22Rv1 (cell line): ENCODE results near the gene COPRS.

Experiments used
- H3K27ac ChIP-seq: fragments of 450-650 bp; 2 replicates; pipeline ENCODE4 v1.5.1; 2017
- ZFX ChIP-seq: fragments of 450-650 bp; IDR thresholded peaks from 2 replicates; pipeline ENCODE4 v1.6.1; 2017; ENCODE audit warnings: antibody characterized with exemption, borderline replicate concordance
- TF ChIP-seq, protein P1 (sequence below): fragments of 450-650 bp; IDR thresholded peaks from 2 replicates; pipeline ENCODE4 v1.5.1; 2017; ENCODE audit warnings: mild to moderate bottlenecking

COPRS gene

DNA sequence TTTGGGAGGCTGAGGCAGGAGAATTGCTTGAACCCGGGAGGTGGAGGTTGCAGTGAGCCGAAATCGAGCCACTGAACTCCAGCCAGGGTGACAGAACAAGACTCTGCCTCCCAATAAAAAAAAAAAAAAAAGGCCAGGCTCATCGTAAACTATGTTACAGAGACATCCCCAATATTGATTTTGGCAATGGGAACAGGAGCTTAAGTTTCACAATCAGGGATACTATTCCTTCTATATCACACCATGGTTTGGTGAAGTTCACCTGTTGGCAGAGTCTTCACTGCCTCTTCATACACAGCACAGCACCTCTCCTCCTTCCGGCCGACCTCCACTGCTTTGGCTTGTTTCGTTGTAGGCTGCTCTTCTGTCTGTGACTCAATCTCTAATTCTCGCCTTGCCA lies 21.3 kb upstream of the COPRS start:
- TF ChIP-seq, protein P1, sequence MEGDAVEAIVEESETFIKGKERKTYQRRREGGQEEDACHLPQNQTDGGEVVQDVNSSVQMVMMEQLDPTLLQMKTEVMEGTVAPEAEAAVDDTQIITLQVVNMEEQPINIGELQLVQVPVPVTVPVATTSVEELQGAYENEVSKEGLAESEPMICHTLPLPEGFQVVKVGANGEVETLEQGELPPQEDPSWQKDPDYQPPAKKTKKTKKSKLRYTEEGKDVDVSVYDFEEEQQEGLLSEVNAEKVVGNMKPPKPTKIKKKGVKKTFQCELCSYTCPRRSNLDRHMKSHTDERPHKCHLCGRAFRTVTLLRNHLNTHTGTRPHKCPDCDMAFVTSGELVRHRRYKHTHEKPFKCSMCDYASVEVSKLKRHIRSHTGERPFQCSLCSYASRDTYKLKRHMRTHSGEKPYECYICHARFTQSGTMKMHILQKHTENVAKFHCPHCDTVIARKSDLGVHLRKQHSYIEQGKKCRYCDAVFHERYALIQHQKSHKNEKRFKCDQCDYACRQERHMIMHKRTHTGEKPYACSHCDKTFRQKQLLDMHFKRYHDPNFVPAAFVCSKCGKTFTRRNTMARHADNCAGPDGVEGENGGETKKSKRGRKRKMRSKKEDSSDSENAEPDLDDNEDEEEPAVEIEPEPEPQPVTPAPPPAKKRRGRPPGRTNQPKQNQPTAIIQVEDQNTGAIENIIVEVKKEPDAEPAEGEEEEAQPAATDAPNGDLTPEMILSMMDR: no peak
- no peak overlapping the region for H3K27ac ChIP-seq

DNA sequence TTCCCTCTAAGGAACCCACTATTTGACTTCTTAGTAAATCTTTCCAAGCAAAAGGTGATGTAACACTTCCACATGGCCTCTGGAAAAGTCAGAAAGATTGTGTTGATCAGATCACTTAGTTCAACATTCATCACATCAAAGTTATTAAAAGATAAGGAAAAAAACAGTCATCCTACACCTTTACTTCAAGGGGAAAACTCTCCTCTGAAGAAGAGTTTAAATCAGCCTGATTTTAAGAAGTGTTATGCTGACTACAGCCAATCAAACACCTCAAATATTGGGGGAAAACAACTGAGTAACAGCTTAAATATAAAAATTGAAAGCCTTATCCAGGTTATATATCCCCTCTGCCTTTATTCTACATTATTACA lies 19.6 kb upstream of the COPRS start:
- TF ChIP-seq, protein P1: no peak
- no peak for TF ChIP-seq ZFX
- no peak overlapping the region for H3K27ac ChIP-seq

DNA sequence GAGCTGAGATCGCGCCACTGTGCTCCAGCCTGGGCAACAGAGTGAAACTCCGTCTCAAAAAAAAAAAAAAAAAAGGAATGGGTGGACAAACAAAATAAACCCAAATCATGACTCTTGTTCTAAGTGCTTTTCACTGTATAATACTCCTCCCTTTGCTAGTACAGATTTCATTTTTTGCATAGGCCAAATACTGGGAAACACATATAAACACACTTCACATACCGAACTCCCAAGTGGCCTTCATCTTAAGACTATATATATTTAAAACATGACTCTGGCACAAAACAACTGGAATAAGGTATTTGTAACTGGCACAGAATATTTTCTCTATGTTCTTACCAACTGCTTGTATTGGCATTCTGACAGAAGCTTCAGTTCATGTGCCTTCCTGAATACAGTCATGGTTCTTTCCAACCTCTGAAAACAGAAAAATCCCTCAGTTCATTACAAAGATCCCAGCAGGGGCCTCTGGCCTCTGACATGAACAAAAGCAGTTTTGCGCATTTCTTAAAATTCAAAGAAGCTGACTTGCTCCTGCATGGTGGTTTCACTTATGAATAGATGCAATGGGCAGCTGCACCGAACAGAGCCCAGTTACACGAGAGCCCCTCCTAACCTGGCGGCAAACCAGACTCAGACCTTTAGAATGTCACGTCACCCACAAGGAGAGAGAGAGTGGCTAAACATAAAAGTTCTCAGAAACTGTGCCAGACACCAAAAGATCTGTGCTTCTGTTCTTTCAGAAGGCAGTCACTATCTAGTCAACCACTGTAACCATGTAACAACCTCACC lies 19.1 kb upstream of the COPRS start:
- no peak for TF ChIP-seq ZFX
- TF ChIP-seq, protein P1: no peak
- H3K27ac ChIP-seq: no peak overlapping the region

DNA sequence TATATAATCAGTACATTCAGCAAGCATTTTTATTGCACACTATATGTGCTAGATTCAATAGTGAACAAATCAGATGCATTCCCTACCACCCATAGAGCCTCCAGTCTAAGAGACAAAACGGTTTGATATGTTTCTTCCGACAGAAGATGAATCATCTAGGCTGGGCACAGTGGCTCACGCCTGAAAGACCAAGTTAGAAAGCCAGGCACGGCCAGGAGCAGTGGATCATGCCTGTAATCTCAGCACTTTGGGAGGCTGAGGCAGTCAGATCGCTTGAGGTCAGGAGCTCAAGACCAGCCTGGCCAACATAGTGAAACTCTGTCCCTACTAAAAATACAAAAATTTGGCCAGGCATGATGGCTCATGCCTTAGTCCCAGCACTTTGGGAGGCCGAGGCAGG lies 18.3 kb upstream of the COPRS start:
- TF ChIP-seq ZFX: no peak
- TF ChIP-seq, protein P1: no peak
- H3K27ac ChIP-seq: no peak overlapping the region

DNA sequence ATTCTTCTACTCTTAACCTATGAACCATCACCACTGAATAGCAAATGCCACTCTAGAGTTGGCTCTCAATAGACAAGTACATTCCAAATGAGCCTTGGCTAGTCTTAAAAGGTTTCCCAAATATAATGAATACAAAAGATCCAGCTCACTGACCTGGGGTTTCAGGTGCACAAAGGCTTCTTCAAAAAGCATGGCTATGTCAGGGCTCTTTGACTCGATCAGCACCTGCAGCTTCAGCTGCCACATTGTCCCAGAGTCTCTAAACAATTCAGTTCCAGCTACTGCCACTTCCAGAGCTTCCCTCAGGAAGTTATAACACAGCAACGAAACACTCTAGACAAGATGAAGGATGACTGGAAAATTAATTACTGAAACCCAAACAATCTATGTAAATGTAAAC lies 16.0 kb upstream of the COPRS start:
- TF ChIP-seq, protein P1: no peak
- TF ChIP-seq ZFX: no peak
- no peak overlapping the region for H3K27ac ChIP-seq

DNA sequence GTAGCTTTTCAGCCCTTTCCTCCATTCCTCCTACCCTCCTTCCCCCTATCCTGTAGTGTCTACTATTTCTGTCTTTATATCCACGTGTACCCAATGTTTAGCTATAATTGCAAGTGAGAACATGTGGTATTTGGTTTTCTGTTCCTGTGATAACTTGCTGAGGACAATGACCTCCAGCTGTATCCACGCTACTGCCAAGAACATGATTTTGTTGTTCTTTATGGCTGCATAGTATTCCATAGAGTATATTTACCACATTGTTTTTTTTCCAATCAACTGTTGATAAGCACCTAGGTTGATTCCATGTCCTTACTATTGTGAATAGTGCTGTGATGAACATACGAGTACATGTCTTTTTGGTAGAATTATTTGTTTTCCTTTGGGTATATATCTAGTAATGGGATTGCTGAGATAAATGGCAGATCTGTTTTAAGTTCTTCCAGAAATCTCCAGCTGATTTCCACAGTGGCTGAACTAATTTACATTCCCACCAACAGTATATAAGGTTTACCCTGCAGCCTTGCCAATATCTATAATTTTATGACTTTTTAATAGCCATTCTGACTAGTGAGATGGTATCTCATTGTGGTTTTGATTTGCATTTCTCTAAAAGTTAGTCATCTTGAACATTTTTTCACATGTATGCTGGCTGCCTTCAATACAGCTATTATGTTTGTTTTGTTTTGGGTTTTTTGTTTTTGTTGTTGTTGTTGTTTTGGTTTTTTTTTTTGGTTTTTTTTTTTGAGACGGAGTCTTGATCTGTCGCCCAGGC lies 10.9 kb upstream of the COPRS start:
- no peak overlapping the region for H3K27ac ChIP-seq
- TF ChIP-seq ZFX: no peak
- TF ChIP-seq, protein P1: no peak

DNA sequence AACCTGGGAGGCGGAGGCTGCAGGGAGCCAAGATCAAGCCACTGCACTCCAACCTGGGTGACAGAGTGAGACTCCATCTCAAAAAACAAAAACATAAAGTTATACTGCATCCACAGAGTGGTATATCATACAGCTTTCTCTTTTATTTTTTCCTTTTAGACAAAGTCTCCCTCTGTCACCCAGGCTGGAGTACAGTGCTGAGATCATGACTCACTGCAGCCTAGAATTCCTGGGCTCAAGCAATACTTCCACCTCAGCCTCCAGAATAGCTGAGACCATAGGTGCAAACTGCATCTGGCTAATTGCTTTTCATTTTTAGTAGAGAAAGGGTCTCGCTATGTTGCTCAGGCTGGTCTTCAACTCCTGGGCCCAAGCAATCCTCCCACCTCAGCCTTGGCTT lies 10.0 kb upstream of the COPRS start:
- H3K27ac ChIP-seq: no peak overlapping the region
- TF ChIP-seq, protein P1: no peak
- no peak for TF ChIP-seq ZFX
